CD14-positive monocyte (primary cell): Measurements from ENCODE around the gene SLC22A23. TPM values are rescaled to one million over a fixed set of nuclear protein-coding genes. Genes with fewer than 3 reads are reported as not detected.

ENCODE experiments used
- DNase-seq, 3 donors: peaks; one replicate each; pipeline ENCODE4 v3.0.0-alpha.2; 2011 to 2022
- H2AFZ ChIP-seq: 2 replicates; pipeline ENCODE4 v1.6.0; 2012; ENCODE audit warnings: mild to moderate bottlenecking, low read depth, low read length, inconsistent platforms; ENCODE audit not compliant: insufficient read depth, poor library complexity, severe bottlenecking
- H3K27ac ChIP-seq, 2 donors: 1 replicate in 1 of 2; 2 replicates in 1 of 2; pipeline ENCODE4 v1.5.1; 2012 to 2013; ENCODE audit warnings: low read length in 2 of 2, control low read depth in 1 of 2, inconsistent platforms in 1 of 2, low read depth in 1 of 2, mild to moderate bottlenecking in 1 of 2
- H3K27me3 ChIP-seq, 2 donors: one replicate each; pipeline versions ENCODE4 v1.6.0 to v1.6.1; 2011 to 2013; ENCODE audit warnings: low read length in 2 of 2; ENCODE audit not compliant: control insufficient read depth in 2 of 2, insufficient read depth in 2 of 2
- H3K36me3 ChIP-seq, 2 donors: replicated peaks in 1 of 2; 1 replicate in 1 of 2; 2 replicates in 1 of 2; pipeline versions ENCODE4 v1.5.1 to v1.6.1; 2012 to 2013; ENCODE audit warnings: low read length in 2 of 2, control low read depth in 1 of 2, inconsistent platforms in 1 of 2, mild to moderate bottlenecking in 1 of 2; ENCODE audit not compliant: insufficient read depth in 2 of 2, control insufficient read depth in 1 of 2
- H3K4me1 ChIP-seq, 2 donors: 1 replicate in 1 of 2; 2 replicates in 1 of 2; pipeline versions ENCODE4 v1.5.1 to v1.6.1; 2012 to 2013; ENCODE audit warnings: low read length in 2 of 2, control low read depth in 1 of 2, inconsistent platforms in 1 of 2, mild to moderate bottlenecking in 1 of 2, moderate library complexity in 1 of 2; ENCODE audit not compliant: insufficient read depth in 2 of 2, control insufficient read depth in 1 of 2
- H3K4me2 ChIP-seq: replicated peaks from 2 replicates; pipeline ENCODE3; 2012; ENCODE audit warnings: low read length, moderate library complexity, mild to moderate bottlenecking; ENCODE audit not compliant: poor library complexity, severe bottlenecking; ENCODE audit errors: extremely low read depth
- H3K4me3 ChIP-seq, 3 experiments: fragments of 200-600 bp in 1 of 3; sonication (generic) in 1 of 3; replicated peaks in 1 of 3; 1 replicate in 2 of 3; 2 replicates in 1 of 3; pipeline ENCODE4 v1.5.1; 2011 to 2013; ENCODE audit warnings: low read length in 3 of 3, mild to moderate bottlenecking in 3 of 3, control low read depth in 2 of 3, low read depth in 2 of 3, inconsistent platforms in 1 of 3, moderate library complexity in 1 of 3
- H3K79me2 ChIP-seq: 2 replicates; pipeline ENCODE4 v1.6.0; 2012; ENCODE audit warnings: mild to moderate bottlenecking, control low read depth, inconsistent platforms, low read length, moderate library complexity; ENCODE audit not compliant: insufficient read depth
- H3K9ac ChIP-seq: 2 replicates; pipeline ENCODE4 v1.6.0; 2017; ENCODE audit warnings: low read length, mild to moderate bottlenecking; ENCODE audit not compliant: insufficient read depth, poor library complexity, severe bottlenecking
- H3K9me3 ChIP-seq, 2 donors: replicated peaks in 1 of 2; 1 replicate in 1 of 2; 2 replicates in 1 of 2; pipeline versions ENCODE4 v1.5.1 to v1.6.1; 2012 to 2013; ENCODE audit warnings: low read length in 2 of 2, control low read depth in 1 of 2; ENCODE audit not compliant: control insufficient read depth in 1 of 2, insufficient read depth in 1 of 2
- H4K20me1 ChIP-seq: 2 replicates; pipeline ENCODE4 v1.6.0; 2012; ENCODE audit warnings: mild to moderate bottlenecking, low read length, control low read depth, moderate library complexity; ENCODE audit not compliant: insufficient read depth
- H3K27ac Mint-ChIP-seq, 7 donors: one replicate each; pipeline ENCODE4 v1.8.0; 2020; ENCODE audit warnings: mild to moderate bottlenecking in 7 of 7, mixed read lengths in 7 of 7, moderate library complexity in 6 of 7, inconsistent platforms in 2 of 7
- H3K27me3 Mint-ChIP-seq, 3 donors: one replicate each; pipeline ENCODE4 v1.8.0; 2021 to 2022; ENCODE audit warnings: low read depth in 3 of 3, mild to moderate bottlenecking in 3 of 3, mixed read lengths in 3 of 3, moderate library complexity in 3 of 3, inconsistent platforms in 1 of 3
- H3K36me3 Mint-ChIP-seq, 2 donors: one replicate each; pipeline ENCODE4 v1.8.0; 2020; ENCODE audit warnings: mixed read lengths in 2 of 2, inconsistent platforms in 1 of 2, mild to moderate bottlenecking in 1 of 2
- H3K4me1 Mint-ChIP-seq: one replicate; pipeline ENCODE4 v1.8.0; 2020; ENCODE audit warnings: mild to moderate bottlenecking, mixed read lengths
- H3K4me3 Mint-ChIP-seq, 2 donors: one replicate each; pipeline ENCODE4 v1.8.0; 2020; ENCODE audit warnings: mild to moderate bottlenecking in 2 of 2, mixed read lengths in 2 of 2, moderate library complexity in 1 of 2
- H3K9me3 Mint-ChIP-seq, 7 donors: one replicate each; pipeline ENCODE4 v1.8.0; 2020 to 2022; ENCODE audit warnings: mixed read lengths in 7 of 7, mild to moderate bottlenecking in 6 of 7, moderate library complexity in 6 of 7, inconsistent platforms in 2 of 7
- WGBS: methylation state at CpG from one replicate; pipeline ENCODE4 v1.1.5; 2013; ENCODE audit warnings: missing lambda C conversion rate; ENCODE audit not compliant: insufficient coverage; 5-methylcytosine and 5-hydroxymethylcytosine counted together
- intact Hi-C, 2 donors: fragments of 100-400 bp; cut with micrococcal nuclease; formaldehyde crosslinking; loops; one replicate each; pipeline versions ENCODE4 v1.15.0 to v1.15.1; 2023
- polyA plus RNA-seq, 3 donors: library from polyadenylated mRNA; depleted of rRNA in 1 of 3; unstranded in 2 of 3; stranded (reverse) in 1 of 3; fragments of 300-500 nt in 2 of 3; fragments of >200 nt in 1 of 3; fragmentation: Illumina TruSeq in 2 of 3; gene quantifications; 1 replicate in 2 of 3; 2 replicates in 1 of 3; pipeline ENCODE4 v1.2.3, GENCODE V29; 2012 to 2021
- TF ChIP-seq, protein P1 (sequence below): fragments of 200-600 bp; IDR thresholded peaks from one replicate; pipeline ENCODE4 v1.8.0; 2022; ENCODE audit warnings: antibody characterized with exemption, mild to moderate bottlenecking

SLC22A23 gene
- polyA plus RNA-seq, 3 donors = 0.08 TPM; not detected in 2

DNA sequence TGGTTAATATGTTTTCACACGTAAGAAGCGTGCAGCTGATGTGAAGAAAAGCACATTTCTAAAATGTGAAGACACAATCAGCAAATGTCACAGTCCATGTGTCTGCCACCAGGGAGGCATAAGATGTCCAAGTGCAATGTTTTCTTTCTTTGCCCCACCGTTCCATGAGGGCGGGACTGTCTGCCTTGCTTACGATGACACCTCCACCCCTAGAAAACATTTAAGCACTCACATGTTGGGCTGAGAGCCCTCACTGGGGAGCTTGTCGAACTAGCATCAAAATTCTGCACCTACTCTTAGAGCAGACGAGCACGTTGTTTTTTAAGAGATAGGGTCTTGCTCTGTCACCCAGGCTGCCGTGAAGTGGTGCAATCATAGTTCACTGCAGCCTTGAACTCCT lies 140.5 kb downstream of the SLC22A23 start:
- Histone ChIP-seq H3K27me3 (no peaks in the 10 kb centered on the region), H4K20me1 (no peaks in the 10 kb centered on the region), H3K4me3 (no peak overlapping the region), H3K36me3 (no peaks in the 10 kb centered on the region), H3K4me1 (no peaks in the 10 kb centered on the region), H3K4me2 (no peak overlapping the region), H3K27ac (no peak overlapping the region), H3K79me2 (no peaks in the 10 kb centered on the region), H3K9ac (no peak overlapping the region), H3K9me3 (no peaks in the 10 kb centered on the region), H2AFZ (no peak overlapping the region)
- Mint-ChIP-seq H3K4me1 (no peaks in the 10 kb centered on the region), H3K27ac (no peak overlapping the region), H3K27me3 (peaks cover 6 to 9% (median 8%) of the 10 kb centered on the region in 3 donors), H3K9me3 (no peaks in the 10 kb centered on the region), H3K4me3 (no peak overlapping the region), H3K36me3 (no peaks in the 10 kb centered on the region)
- no peak for DNase-seq
- intact Hi-C loops = no loop called here
- TF ChIP-seq, protein P1, sequence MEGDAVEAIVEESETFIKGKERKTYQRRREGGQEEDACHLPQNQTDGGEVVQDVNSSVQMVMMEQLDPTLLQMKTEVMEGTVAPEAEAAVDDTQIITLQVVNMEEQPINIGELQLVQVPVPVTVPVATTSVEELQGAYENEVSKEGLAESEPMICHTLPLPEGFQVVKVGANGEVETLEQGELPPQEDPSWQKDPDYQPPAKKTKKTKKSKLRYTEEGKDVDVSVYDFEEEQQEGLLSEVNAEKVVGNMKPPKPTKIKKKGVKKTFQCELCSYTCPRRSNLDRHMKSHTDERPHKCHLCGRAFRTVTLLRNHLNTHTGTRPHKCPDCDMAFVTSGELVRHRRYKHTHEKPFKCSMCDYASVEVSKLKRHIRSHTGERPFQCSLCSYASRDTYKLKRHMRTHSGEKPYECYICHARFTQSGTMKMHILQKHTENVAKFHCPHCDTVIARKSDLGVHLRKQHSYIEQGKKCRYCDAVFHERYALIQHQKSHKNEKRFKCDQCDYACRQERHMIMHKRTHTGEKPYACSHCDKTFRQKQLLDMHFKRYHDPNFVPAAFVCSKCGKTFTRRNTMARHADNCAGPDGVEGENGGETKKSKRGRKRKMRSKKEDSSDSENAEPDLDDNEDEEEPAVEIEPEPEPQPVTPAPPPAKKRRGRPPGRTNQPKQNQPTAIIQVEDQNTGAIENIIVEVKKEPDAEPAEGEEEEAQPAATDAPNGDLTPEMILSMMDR = no peak
- WGBS = 92% methylated on average over 7 of the region's 9 CpGs

DNA sequence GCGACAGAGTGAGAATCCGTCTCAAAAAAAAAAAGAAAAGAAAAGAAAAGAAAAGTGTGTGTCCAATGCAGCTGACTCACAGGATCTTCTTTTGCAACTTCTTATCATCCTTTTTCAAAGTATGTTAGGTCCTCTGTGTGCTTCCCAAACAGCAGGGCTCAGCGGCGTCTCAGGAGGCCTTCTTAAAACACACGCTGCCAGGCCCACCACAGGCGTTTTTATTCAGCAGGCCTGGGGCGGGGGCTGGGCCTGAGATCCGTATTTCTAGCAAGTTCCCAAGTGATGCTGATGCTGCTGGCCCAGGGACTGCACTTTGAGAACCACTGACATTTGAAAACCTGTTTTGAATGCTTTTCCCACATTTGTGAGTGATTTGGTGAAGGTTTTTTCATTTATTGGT lies 141.0 kb downstream of the SLC22A23 start:
- Mint-ChIP-seq H3K27me3 (peaks cover 6 to 10% (median 10%) of the 10 kb centered on the region in 3 donors), H3K36me3 (no peaks in the 10 kb centered on the region), H3K9me3 (no peaks in the 10 kb centered on the region), H3K27ac (no peak overlapping the region), H3K4me1 (no peaks in the 10 kb centered on the region), H3K4me3 (no peak overlapping the region)
- Histone ChIP-seq H4K20me1 (no peaks in the 10 kb centered on the region), H2AFZ (no peak overlapping the region), H3K27ac (no peak overlapping the region), H3K9me3 (no peaks in the 10 kb centered on the region), H3K4me3 (no peak overlapping the region), H3K79me2 (no peaks in the 10 kb centered on the region), H3K4me2 (no peak overlapping the region), H3K27me3 (no peaks in the 10 kb centered on the region), H3K4me1 (no peaks in the 10 kb centered on the region), H3K9ac (no peak overlapping the region), H3K36me3 (no peaks in the 10 kb centered on the region)
- TF ChIP-seq, protein P1 = no peak
- no peak for DNase-seq
- intact Hi-C loops = no loop called here
- 100% methylated on average over 2 of the region's 8 CpGs for WGBS
